T-helper 2 cell (primary cell): Measurements from ENCODE around the gene RAI1.

Experiments
- DNase-seq, 5 experiments: peaks; one replicate each; pipeline versions ENCODE4 v3.0.0 to v3.0.0-alpha.2; 2012 to 2022

Gene RAI1

GRCh38 chr17:17820046-17820445 is 138.8 kb downstream of the RAI1 start:
- DNase-seq = no peak

- DNase-seq = no peak
Measured at GRCh38 chr17:17820463-17821158, 139.4 kb downstream of the RAI1 start.

GRCh38 chr17:17822189-17822588 is 140.9 kb downstream of the RAI1 start:
- no peak for DNase-seq

- no peak for DNase-seq
Measured at GRCh38 chr17:17822616-17823015, 141.4 kb downstream of the RAI1 start.

- DNase-seq = peak; percentile 48 to 94 (median 71)
Measured at GRCh38 chr17:17823433-17824118, 142.3 kb downstream of the RAI1 start.

- DNase-seq = peak in 2 of 5 experiments; percentile 57 to 73
Measured at GRCh38 chr17:17824119-17824782, 143.0 kb downstream of the RAI1 start.

GRCh38 chr17:17824783-17825614 is 143.7 kb downstream of the RAI1 start:
- DNase-seq = peak in 1 of 5 experiments; percentile 47

GRCh38 chr17:17826342-17826713 is 145.1 kb downstream of the RAI1 start:
- DNase-seq = peak in 1 of 5 experiments; percentile 30

GRCh38 chr17:17826942-17827785 is 145.9 kb downstream of the RAI1 start:
- DNase-seq = no peak

GRCh38 chr17:17827826-17828621 is 146.8 kb downstream of the RAI1 start:
- no peak for DNase-seq

GRCh38 chr17:17830269-17830567 is 149.0 kb downstream of the RAI1 start:
- no peak for DNase-seq

- no peak for DNase-seq
Measured at GRCh38 chr17:17830740-17831207, 149.5 kb downstream of the RAI1 start.

- DNase-seq = no peak
Measured at GRCh38 chr17:17831208-17832031, 150.2 kb downstream of the RAI1 start.

GRCh38 chr17:17832032-17832363 is 150.7 kb downstream of the RAI1 start:
- DNase-seq = no peak

GRCh38 chr17:17833658-17834357 is 152.6 kb downstream of the RAI1 start:
- no peak for DNase-seq

GRCh38 chr17:17834974-17835373 is 153.7 kb downstream of the RAI1 start:
- no peak for DNase-seq

GRCh38 chr17:17835415-17836249 is 154.4 kb downstream of the RAI1 start:
- DNase-seq = no peak

- peak; percentile 92 to 95 (median 94) for DNase-seq
Measured at GRCh38 chr17:17836250-17836817, 155.1 kb downstream of the RAI1 start.
